KBM-7 (cell line): ENCODE results near the gene LGALS9C.
"Not testable (repeated sequence)": the region's sequence is repeated elsewhere in the genome, so short reads cannot be mapped to it uniquely, and the experiment has no call there.

Experiments
- DNase-seq: peaks from one replicate; pipeline ENCODE4 v3.0.0-alpha.2; 2015
- in situ Hi-C: fragments of 300-500 bp; cut with MboI; formaldehyde crosslinking; loops from 2 replicates; pipeline ENCODE4 v1.14.3; 2020; ENCODE audit warnings: low sequenced_read_pairs, low pct_unique_long_range_greater_than_20kb, mixed read lengths

Gene LGALS9C

GRCh38 chr17:18474754-18475153 lies 1.8 kb upstream of the LGALS9C start:
- DNase-seq: peak; percentile 27
- in situ Hi-C loops: not testable (repeated sequence)

GRCh38 chr17:18477367-18477766 lies 778 bp downstream of the LGALS9C start:
- in situ Hi-C loops, DNase-seq: not testable (repeated sequence)

GRCh38 chr17:18478362-18478761 lies 1.8 kb downstream of the LGALS9C start:
- DNase-seq, in situ Hi-C loops: not testable (repeated sequence)

DNA sequence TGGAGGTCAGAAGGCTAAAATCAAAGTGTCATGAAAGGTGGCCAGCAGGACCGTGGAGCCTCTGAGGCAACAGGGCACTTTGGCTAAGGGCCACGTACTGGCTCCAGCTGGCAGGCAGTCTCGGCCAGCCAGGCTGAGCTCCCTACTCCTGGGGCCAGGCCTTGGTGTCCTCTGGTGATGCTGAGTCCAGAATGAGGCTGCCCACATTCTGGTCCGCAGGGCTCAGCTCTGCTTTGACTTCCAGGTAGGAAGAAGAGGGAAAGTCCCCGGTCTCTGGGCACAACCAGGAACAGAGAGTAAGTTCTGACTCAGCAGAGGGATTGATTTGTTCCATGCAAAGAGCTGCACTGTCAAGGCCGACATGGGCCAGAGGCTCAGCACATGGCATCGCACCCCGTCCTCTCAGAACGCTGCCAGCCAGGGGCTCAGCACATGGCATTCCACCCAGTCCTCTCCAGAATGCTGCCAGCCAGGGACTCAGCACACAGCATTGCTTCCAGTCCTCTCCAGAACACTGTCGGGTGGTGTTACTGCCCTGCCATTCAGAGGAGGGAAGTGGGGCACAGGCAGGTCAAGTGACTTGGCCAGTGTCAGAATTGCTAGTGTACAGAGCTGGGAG lies 2.5 kb downstream of the LGALS9C start:
- in situ Hi-C loops, DNase-seq: not testable (repeated sequence)

DNA sequence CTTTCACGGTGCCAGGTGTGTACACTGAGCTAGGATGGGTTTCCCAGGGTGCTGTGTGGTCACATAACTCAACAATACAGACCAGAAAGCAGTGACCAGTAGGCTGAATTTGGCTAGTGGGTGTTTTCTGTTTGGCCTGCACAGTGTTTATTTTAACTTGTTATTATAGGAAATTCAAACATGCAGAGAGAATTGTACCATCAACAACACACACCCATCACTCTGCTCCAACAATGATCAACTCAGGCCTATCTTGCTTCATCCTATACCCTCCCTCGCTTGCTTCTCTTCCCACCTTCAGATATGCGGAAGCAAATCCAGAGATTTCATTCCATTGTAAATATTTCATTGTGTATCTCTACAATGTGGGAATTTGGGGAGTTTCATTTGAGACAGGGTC lies 5.2 kb downstream of the LGALS9C start:
- DNase-seq, in situ Hi-C loops: not testable (repeated sequence)

DNA sequence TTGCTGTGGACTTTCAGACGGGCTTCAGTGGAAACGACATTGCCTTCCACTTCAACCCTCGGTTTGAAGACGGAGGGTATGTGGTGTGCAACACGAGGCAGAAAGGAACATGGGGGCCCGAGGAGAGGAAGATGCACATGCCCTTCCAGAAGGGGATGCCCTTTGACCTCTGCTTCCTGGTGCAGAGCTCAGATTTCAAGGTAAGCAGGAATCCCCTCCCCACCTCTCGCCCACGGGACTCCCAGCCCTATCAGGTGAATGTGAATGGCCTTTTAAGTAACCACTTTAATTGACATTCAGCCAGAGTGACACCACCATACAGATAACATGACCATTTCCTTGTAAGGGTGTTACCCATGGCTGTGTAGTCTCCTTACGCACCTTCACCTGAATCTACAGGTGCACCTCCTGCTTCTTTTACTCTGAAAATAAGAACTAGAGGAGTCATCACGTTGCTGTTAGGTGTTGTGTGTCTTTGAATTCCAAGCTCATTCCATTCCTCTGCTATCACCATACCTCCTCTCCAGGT lies 9.4 kb downstream of the LGALS9C start:
- in situ Hi-C loops, DNase-seq: not testable (repeated sequence)

- in situ Hi-C loops, DNase-seq: not testable (repeated sequence)
Observed at GRCh38 chr17:18487633-18488032, 11.0 kb downstream of the LGALS9C start.

DNA sequence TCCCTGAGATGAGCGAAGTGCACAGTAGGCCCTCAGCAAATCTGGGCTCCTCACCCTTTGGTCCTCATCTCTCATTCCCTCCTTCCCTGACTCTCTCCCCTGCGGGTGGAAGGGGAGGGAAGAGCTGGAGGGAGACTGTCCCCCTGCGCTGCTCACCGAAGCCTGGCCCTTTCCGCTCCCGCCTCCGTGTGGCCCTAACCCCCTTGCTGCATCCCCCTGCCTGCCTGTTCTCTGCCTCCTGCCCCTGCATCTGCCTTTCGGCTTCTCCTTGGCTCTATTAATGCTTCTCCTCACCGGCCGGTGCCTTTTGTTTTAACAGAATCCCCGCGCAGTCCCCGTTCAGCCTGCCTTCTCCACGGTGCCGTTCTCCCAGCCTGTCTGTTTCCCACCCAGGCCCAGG lies 12.0 kb downstream of the LGALS9C start:
- in situ Hi-C loops, DNase-seq: not testable (repeated sequence)

DNA sequence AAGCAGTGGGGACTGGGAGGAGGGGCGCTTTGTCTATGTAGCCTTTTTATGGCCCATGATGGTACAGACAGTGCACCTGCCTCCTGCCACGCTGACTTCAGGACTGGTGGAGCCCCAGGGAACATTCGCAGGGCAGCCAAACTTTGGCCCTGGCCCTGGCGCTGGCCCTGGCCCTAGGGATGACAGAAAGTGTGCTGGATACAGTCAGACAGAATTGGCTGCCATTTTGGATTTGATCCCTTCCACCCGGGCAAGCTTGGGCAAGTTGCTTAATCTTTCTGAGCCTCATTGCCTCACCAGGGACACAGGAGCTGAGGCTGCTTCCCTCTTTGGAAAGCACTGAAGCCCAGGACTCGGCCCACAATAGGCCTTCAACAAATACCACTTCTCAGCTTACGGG lies 13.4 kb downstream of the LGALS9C start:
- in situ Hi-C loops, DNase-seq: not testable (repeated sequence)

GRCh38 chr17:18492712-18493480 lies 16.3 kb downstream of the LGALS9C start:
- DNase-seq, in situ Hi-C loops: not testable (repeated sequence)

GRCh38 chr17:18494250-18494768 lies 17.7 kb downstream of the LGALS9C start:
- DNase-seq, in situ Hi-C loops: not testable (repeated sequence)

DNA sequence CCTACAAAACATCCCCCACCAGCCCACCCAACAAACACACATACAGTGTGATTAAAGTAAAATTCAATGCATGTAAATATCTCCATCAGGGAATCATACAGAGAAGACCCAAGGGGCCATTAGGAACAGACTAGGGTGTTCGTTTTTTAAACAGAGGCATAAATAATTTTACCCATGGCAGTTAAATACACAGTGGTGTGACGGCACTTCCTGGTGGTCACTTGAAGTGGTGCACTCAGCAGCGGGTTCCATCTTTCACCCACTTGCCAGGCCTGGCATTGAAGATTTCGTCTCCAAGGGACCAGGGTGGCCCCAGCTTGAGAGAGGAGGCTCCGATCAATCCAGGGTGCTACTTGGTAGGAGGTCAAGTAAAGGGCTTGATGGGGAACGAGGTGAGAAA lies 20.5 kb downstream of the LGALS9C start:
- in situ Hi-C loops, DNase-seq: not testable (repeated sequence)

DNA sequence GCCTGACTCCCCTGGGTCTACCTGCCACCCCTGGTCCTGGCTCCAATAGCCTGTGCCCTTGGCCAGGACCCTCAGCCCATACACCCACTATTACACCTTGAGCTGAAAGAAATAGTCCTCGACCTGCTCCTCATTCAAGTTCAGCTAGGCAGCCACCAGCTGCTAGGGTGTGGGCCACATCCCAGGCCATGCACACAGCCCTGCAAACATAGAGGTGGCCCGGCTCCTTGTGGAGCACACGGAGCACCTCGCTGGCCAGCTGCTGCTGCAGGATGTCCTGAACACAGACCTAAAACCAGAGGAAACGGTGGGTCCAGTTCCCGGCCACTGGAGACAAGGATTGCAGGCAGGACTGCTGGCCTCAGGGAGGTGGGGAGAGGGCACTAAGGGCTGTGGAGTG lies 22.5 kb downstream of the LGALS9C start:
- in situ Hi-C loops, DNase-seq: not testable (repeated sequence)

DNA sequence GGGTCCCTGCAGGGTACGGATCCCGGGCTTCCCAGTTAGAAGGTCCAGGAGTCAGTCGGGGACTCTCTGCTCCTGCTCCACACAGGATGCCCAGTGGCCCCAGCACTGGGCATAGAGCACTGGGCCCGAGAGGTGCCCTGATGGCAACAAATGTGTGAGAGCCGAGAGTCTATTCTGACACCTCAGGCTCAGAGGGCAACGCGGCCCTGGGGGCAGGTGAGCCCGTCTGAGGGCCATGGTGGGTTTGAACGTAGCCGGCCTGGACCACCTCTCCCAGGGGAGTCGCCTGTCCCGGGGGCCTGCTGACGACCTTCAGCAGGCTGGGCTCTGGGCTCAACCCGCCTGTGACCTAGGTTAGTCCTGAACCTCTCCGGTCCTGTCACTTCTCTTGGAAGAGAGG lies 23.2 kb downstream of the LGALS9C start:
- in situ Hi-C loops: not testable (repeated sequence)

DNA sequence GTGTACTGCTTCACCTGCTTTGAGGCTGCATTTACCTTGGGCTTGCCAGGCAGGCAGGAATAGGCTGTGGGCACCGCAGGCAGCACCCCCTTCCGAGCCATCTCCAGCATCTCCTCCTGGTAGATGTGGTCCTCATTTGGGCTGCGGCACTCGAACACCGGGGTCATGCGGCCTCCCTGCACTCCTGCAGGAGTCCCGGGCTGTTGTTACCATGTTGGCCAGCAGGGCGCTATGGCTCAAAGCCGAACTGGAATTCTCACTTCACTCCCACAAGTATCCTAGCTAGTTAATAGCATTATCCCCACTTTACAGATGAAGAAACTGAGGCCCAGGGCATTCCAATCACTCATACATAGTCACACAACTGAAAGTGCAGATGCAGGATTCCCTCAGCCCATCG lies 23.7 kb downstream of the LGALS9C start:
- in situ Hi-C loops, DNase-seq: not testable (repeated sequence)

More for the DNA sequence above, 23.2 kb downstream of the LGALS9C start:
- DNase-seq: not testable (repeated sequence)

DNA sequence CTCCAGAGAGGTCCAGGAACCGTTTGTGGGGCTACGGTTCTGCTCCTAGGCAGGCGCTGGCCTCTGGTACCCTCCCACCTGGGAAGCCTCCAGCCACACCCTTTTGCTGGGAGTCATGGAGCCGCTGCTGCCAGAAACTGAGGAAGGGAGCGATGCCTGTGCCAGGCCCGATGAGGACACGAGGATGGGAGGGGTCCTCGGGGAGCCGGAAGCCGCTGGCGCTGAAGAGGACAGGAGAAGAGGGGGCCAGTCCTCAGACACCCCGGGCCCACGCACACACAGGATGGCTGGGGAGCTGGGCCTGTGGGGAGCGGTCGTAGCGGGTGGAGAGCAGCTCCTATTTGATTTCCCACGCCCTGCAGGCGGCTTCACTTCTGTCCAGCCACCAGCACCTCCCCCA lies 24.2 kb downstream of the LGALS9C start:
- DNase-seq, in situ Hi-C loops: not testable (repeated sequence)

DNA sequence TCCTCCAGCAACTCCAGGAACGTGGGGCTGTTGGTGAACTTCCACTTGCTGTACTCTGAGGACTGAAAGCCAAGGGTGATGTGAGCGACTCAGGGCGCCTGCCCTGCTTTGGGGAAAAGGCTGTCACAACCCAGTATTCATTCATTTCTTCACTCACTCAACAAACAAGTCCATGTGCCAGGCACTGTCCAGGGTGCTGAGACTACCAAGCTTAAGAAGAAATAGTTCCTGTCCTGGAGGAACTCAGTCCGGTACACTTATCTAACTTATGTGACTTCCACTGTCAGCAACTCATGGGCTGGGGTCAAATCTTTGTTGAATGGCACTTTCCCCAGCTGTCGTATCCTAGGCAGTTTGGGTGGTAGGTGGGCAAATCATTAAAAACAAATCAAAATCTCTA lies 26.6 kb downstream of the LGALS9C start:
- DNase-seq, in situ Hi-C loops: not testable (repeated sequence)

DNA sequence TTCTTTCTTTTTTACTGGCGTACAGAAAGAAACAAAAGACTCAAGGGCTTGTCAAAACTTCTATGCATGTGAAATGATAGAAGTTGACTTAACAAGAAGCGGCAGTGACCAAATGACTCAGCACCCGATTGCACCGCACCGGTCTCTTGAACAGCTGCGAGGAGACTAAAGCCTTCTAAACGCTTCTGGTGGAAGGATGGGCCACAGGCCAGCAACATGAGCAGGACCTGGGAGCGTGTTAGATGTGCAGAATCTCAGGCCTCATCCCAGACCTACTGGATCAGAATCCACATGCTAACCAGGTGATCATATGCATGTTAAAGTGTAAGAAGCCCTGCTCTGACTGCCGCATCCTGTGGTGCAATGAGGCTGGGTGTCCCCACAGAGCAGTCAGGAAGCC lies 31.1 kb downstream of the LGALS9C start:
- in situ Hi-C loops, DNase-seq: not testable (repeated sequence)

- in situ Hi-C loops: not testable (repeated sequence)
Observed at GRCh38 chr17:18508667-18509066, 32.1 kb downstream of the LGALS9C start.

GRCh38 chr17:18521100-18521499 lies 44.5 kb downstream of the LGALS9C start:
- in situ Hi-C loops, DNase-seq: not testable (repeated sequence)

More at GRCh38 chr17:18508667-18509066, 32.1 kb downstream of the LGALS9C start:
- not testable (repeated sequence) for DNase-seq
